ENCODE measurements around the gene LPIN1. TPM values are rescaled to one million over a fixed set of nuclear protein-coding genes. Genes with fewer than 3 reads are reported as not detected.

LPIN1 gene
- total RNA-seq, 1 donor from 2014 or later: 23.4 TPM

- peaks cover 72% of the 10 kb centered on the region for H4K20me1 ChIP-seq (ENCODE audit: insufficient read depth, low read length)
- H2AFZ ChIP-seq (ENCODE audit: low read depth, low read length): no peak overlapping the region
- H3K4me3 Mint-ChIP-seq (ENCODE audit: unreplicated experiment): no peak overlapping the region
- peaks cover 61% of the 10 kb centered on the region for H3K79me2 ChIP-seq (ENCODE audit: insufficient read depth, low read length)
- H3K27me3 ChIP-seq (ENCODE audit: insufficient read depth, low read length): no peaks in the 10 kb centered on the region
- no peak overlapping the region for H3K4me3 ChIP-seq (ENCODE audit: insufficient read depth, low read depth, low read length)
- H3K9ac ChIP-seq (ENCODE audit: low read length): no peak overlapping the region
- H3K9me3 ChIP-seq (ENCODE audit: insufficient read depth, low read depth, low read length): no peaks in the 10 kb centered on the region
- H3K27ac Mint-ChIP-seq (ENCODE audit: unreplicated experiment): no peak overlapping the region
- H3K36me3 ChIP-seq (ENCODE audit: insufficient read depth, low read length): peaks cover 7% of the 10 kb centered on the region
- H3K4me2 ChIP-seq (ENCODE audit: low read length): no peak overlapping the region
- FAIRE-seq (no peak), DNase-seq (ENCODE audit: low read depth) (no peak)
- TF ChIP-seq, protein P1, sequence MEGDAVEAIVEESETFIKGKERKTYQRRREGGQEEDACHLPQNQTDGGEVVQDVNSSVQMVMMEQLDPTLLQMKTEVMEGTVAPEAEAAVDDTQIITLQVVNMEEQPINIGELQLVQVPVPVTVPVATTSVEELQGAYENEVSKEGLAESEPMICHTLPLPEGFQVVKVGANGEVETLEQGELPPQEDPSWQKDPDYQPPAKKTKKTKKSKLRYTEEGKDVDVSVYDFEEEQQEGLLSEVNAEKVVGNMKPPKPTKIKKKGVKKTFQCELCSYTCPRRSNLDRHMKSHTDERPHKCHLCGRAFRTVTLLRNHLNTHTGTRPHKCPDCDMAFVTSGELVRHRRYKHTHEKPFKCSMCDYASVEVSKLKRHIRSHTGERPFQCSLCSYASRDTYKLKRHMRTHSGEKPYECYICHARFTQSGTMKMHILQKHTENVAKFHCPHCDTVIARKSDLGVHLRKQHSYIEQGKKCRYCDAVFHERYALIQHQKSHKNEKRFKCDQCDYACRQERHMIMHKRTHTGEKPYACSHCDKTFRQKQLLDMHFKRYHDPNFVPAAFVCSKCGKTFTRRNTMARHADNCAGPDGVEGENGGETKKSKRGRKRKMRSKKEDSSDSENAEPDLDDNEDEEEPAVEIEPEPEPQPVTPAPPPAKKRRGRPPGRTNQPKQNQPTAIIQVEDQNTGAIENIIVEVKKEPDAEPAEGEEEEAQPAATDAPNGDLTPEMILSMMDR (IDR thresholded peaks at IDR 0.05; ENCODE audit: insufficient read depth, low read depth, low read length): no peak
- no peak for TF ChIP-seq EZH2 (IDR thresholded peaks at IDR 0.05; ENCODE audit: insufficient read depth, low read length)
- H3K27ac ChIP-seq (ENCODE audit: low read depth, low read length): no peak overlapping the region
- H3K4me1 Mint-ChIP-seq (ENCODE audit: low read depth, unreplicated experiment): peaks cover 1% of the 10 kb centered on the region
- H3K4me1 ChIP-seq (ENCODE audit: insufficient read depth, low read length): no peaks in the 10 kb centered on the region
- H3K9me3 Mint-ChIP-seq (ENCODE audit: unreplicated experiment): peaks cover 4% of the 10 kb centered on the region
- peaks cover 29% of the 10 kb centered on the region for H3K36me3 Mint-ChIP-seq (ENCODE audit: low read depth, unreplicated experiment)
- H3K27me3 Mint-ChIP-seq (ENCODE audit: low read depth, unreplicated experiment): no peaks in the 10 kb centered on the region
These were observed 14.8 kb downstream of the LPIN1 start for GRCh38 chr2:11761259-11761658.

GRCh38 chr2:11762031-11762430 is 15.6 kb downstream of the LPIN1 start:
- peaks cover 67% of the 10 kb centered on the region for H4K20me1 ChIP-seq (ENCODE audit: insufficient read depth, low read length)
- no peaks in the 10 kb centered on the region for H3K27me3 Mint-ChIP-seq (ENCODE audit: low read depth, unreplicated experiment)
- no peak overlapping the region for H3K9ac ChIP-seq (ENCODE audit: low read length)
- H3K4me1 ChIP-seq (ENCODE audit: insufficient read depth, low read length): no peaks in the 10 kb centered on the region
- no peak overlapping the region for H3K4me3 ChIP-seq (ENCODE audit: insufficient read depth, low read depth, low read length)
- no peak overlapping the region for H3K27ac Mint-ChIP-seq (ENCODE audit: unreplicated experiment)
- no peak overlapping the region for H3K4me2 ChIP-seq (ENCODE audit: low read length)
- H3K9me3 ChIP-seq (ENCODE audit: insufficient read depth, low read depth, low read length): no peaks in the 10 kb centered on the region
- H3K4me1 Mint-ChIP-seq (ENCODE audit: low read depth, unreplicated experiment): peaks cover 1% of the 10 kb centered on the region
- no peak overlapping the region for H3K27ac ChIP-seq (ENCODE audit: low read depth, low read length)
- no peak for DNase-seq (ENCODE audit: low read depth)
- TF ChIP-seq EZH2 (IDR thresholded peaks at IDR 0.05; ENCODE audit: insufficient read depth, low read length): no peak
- TF ChIP-seq, protein P1 (IDR thresholded peaks at IDR 0.05; ENCODE audit: insufficient read depth, low read depth, low read length): no peak
- peaks cover 54% of the 10 kb centered on the region for H3K79me2 ChIP-seq (ENCODE audit: insufficient read depth, low read length)
- H3K36me3 ChIP-seq (ENCODE audit: insufficient read depth, low read length): peaks cover 9% of the 10 kb centered on the region
- H3K36me3 Mint-ChIP-seq (ENCODE audit: low read depth, unreplicated experiment): peaks cover 36% of the 10 kb centered on the region
- no peaks in the 10 kb centered on the region for H3K27me3 ChIP-seq (ENCODE audit: insufficient read depth, low read length)
- H2AFZ ChIP-seq (ENCODE audit: low read depth, low read length): no peak overlapping the region
- peaks cover 4% of the 10 kb centered on the region for H3K9me3 Mint-ChIP-seq (ENCODE audit: unreplicated experiment)
- no peak for FAIRE-seq
- H3K4me3 Mint-ChIP-seq (ENCODE audit: unreplicated experiment): no peak overlapping the region

DNA sequence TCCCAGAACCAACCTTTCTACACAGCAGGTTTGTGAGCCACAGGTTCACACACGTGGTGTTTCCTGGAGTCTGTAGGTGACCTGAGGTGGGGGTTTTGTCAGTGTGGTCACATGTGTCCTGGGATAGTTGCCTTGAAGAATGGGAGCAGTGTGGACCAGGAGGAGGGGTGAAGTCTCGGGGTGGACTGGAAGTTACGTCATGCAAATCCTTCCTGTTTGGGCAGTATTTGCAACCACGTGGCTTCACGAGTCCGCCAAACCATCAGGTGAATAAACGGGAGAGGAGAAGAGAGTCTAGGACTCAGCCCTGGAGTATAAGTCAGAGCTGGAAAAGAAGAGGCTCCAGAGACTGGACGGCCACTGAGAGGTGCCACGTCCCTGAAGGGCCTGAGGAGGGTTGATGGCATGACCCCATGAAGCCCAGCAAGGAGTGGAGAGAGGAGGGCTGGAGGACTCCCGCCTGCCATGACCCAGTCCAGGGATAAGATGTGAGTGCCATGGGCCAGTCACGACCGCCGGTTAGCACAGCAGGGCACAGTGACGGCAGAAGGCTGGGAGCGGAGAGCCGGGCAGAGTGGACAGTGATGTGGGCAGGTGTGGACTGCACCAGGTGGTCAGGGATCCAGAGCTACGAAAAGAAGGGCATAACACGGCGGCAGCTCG is 16.5 kb downstream of the LPIN1 start:
- Histone ChIP-seq H3K27ac (ENCODE audit: low read depth, low read length) (no peak overlapping the region), H3K4me3 (ENCODE audit: insufficient read depth, low read depth, low read length) (no peak overlapping the region), H3K4me2 (ENCODE audit: low read length) (no peak overlapping the region), H3K79me2 (ENCODE audit: insufficient read depth, low read length) (peaks cover 45% of the 10 kb centered on the region), H3K27me3 (ENCODE audit: insufficient read depth, low read length) (no peaks in the 10 kb centered on the region), H3K9me3 (ENCODE audit: insufficient read depth, low read depth, low read length) (no peaks in the 10 kb centered on the region), H4K20me1 (ENCODE audit: insufficient read depth, low read length) (peaks cover 59% of the 10 kb centered on the region), H2AFZ (ENCODE audit: low read depth, low read length) (no peak overlapping the region), H3K36me3 (ENCODE audit: insufficient read depth, low read length) (peaks cover 13% of the 10 kb centered on the region), H3K9ac (ENCODE audit: low read length) (no peak overlapping the region), H3K4me1 (ENCODE audit: insufficient read depth, low read length) (no peaks in the 10 kb centered on the region)
- Mint-ChIP-seq H3K9me3 (ENCODE audit: unreplicated experiment) (peaks cover 4% of the 10 kb centered on the region), H3K27me3 (ENCODE audit: low read depth, unreplicated experiment) (no peaks in the 10 kb centered on the region), H3K36me3 (ENCODE audit: low read depth, unreplicated experiment) (peaks cover 38% of the 10 kb centered on the region), H3K27ac (ENCODE audit: unreplicated experiment) (no peak overlapping the region), H3K4me1 (ENCODE audit: low read depth, unreplicated experiment) (peaks cover 1% of the 10 kb centered on the region), H3K4me3 (ENCODE audit: unreplicated experiment) (no peak overlapping the region)
- no peak for DNase-seq (ENCODE audit: low read depth)
- TF ChIP-seq, protein P1 (IDR thresholded peaks at IDR 0.05; ENCODE audit: insufficient read depth, low read depth, low read length): no peak
- TF ChIP-seq EZH2 (IDR thresholded peaks at IDR 0.05; ENCODE audit: insufficient read depth, low read length): no peak
- no peak for FAIRE-seq
